NCI-H2196 (cell line): ENCODE data around the gene TGFB1.
A peak's percentile ranks its signal among the peaks of the same experiment; 100 is the strongest.
"Not testable (repeated sequence)": the region's sequence is repeated elsewhere in the genome, so short reads cannot be mapped to it uniquely, and the experiment has no call there.

Source experiments
- DNase-seq: peaks from one replicate; lab custom pipeline; 2025; ENCODE audit not compliant: unreplicated experiment; lab: John Stamatoyannopoulos, UW

The TGFB1 gene

GRCh38 chr19:41304706-41305483 is 48.8 kb downstream of the TGFB1 start:
- DNase-seq = no peak

DNA sequence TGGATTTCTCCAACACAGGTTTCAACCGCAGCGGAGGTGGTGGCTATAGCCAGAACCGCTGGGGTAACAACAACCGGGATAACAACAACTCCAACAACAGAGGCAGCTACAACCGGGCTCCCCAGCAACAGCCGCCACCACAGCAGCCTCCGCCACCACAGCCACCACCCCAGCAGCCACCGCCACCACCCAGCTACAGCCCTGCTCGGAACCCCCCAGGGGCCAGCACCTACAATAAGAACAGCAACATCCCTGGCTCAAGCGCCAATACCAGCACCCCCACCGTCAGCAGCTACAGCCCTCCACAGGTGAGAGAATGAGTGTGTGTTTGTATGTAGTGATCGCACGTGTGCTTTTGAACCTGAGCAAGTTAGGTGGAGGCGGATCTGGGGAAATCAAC is 49.8 kb downstream of the TGFB1 start:
- no peak for DNase-seq

- DNase-seq = no peak
Measured at GRCh38 chr19:41302624-41303351, 50.9 kb downstream of the TGFB1 start.

DNA sequence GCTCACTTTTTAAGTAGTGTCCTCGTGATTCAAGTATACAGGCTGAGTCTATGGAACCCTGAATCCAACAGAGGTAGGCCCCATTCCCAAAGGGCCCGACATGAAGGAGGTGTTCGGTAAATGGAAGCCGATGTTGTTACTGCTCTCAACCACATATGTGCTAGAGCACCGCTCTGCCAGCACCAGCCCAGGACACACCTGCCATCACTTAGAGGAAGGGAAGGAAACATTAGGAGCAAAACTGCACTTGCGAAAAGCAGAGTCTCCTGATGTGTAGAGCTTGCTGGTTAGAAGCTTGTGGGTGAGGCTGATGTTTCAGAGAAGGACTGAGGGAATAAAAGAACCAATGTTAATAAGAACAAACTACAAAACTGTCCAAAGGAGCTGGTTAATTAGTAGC is 53.2 kb downstream of the TGFB1 start:
- no peak for DNase-seq

DNA sequence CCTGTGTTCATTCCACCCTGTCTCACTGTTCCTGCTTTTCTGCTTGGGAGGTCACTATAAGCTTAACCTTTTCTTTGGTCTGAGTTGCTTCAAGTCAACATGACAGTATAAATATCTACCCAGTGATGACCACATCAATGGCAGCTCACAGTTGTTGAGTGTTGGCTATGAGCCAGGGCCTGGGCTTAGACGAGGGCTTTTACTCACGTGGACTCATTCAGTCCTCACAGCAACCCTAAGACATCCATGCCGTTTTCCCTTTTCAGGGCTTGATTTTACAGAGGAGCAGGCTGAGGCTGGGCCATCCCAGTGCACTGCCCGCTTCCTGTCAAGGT is 54.0 kb downstream of the TGFB1 start:
- peak; percentile 86 for DNase-seq

DNA sequence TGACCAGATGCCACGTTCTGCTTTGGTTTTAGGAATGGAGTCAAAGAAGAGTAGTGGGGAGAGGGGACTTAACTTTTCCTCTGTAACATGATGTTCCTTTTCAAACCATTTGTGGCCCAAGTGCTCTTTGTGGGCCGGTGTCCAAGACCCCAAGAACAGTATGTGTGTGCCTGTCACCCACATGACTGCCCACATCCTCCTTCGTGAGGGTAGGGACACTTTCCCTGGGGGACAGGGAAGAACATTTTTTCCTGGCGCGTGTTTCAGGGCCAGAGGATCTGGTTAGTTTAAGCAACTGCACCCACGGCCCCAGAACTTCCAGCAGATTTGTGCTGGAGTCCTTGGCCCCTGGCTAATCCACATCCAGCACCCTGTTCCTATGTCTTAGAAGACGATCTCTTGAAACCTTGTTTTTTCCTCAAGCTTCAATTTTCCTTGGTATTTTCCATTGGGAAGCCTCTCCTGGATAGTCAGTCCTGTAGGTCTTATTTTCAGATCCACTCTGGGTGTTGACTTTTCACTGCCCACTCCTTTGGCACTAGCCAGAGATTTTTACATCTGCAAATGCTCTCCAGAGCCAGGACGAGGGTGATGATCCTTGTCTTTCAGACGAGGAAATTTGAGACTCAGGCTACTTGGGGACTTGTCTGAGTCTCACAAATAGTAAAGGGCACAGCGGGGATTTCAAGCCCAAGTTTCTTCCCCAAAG is 54.5 kb downstream of the TGFB1 start:
- DNase-seq = peak; percentile 57

DNA sequence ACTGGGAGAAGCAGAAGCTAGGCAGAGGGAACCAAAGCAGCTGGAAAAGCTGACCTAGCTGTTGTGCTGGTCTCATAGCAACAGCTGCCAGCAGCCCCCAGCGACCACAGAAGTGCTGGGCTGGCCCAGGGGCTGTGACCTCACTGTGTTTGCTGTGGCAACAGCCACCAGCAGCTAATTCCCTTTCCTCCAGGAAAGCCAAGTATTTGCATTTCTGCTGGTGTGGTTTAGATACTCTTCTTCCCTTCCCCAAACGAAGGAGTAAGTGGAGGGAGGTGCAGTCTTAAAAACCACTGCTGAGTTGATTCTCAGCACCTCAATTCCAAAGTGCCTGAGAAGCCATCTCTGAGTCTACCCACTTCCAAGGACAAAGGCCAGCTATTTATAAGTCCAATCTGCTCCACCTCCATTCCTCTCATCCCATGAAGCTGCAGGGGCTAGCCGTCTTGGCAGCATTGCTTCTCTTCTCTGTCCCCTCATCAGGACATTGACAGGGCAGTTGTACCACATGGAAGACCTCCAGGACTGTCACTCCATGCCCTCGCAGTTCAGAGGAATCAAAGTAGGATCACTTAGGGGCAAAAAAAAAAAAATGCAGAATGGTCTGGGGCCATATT is 55.3 kb downstream of the TGFB1 start:
- peak; percentile 75 for DNase-seq

DNA sequence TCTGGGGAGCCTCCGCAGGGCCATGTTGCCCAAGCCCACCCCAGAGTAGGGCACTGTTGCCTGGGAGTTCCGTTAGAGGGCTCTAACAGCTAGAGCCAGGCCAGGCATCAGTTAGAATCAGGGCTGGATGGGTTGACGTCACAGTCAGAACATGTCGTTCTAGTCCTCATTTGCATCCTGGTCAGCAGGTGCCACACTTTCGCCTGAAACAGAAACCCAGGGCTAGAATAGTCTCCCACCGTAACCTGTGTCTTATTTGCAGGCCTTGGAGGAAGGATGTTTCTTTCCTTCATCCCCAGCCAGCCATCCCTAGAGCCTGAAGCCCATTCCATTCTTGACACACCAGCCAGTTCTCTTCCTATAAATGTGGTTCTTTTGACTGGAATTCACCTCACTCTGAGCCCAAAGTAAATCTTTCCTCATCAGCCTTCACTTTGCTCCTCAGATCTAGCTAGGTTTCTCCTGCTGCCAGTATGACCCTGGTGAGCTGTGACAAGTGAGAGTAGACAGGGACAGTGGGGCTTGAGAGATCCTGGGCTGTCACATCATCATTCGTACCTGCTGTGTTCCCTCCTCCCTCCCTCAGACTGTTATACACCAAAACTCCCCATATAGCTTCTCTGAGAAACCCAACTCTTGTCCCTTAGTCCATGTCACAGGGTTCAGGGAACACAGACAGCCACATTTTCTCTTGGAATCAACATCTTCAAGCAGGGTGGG is 55.9 kb downstream of the TGFB1 start:
- DNase-seq = no peak

DNA sequence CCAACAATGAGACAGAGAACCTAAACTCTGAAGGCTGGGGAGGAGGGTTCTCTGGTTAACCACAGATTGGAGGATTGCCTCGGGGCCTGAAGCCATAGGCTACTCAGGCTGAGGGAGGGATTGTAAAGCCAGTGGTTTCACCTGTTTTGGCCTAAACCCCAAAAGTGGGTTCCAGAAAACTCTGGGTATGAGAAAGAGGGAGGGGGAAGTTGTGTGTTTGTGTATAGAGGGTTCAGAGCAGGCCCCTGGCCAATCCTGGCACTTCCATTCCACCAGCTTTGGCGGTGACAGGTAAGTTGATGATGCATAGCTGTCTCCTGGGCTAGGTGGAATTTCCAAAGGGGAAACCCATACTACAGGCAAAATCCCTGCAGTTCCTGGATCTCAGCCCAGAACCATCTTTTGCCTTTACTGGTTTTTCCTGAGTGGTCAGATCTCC is 57.3 kb downstream of the TGFB1 start:
- peak; percentile 36 for DNase-seq

DNA sequence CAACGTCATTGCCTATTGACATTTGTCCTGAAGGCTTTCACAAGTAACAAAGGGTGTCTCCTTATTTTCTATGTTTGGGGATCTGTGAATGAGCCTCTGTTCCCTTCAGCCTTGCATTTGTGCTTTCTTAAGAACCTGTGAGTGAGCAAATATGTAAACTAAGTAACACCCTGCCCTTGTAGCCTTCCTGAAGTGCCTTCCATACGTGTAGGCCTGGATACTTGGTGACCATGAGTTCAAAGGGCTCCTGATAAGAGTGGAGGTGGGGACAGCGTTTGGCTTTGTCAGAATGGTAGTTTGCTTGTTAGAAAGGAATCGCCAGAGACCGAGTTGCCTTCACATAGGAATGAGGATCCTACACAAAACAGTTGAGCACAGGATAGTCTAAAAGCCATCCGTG is 58.2 kb downstream of the TGFB1 start:
- DNase-seq = no peak

DNA sequence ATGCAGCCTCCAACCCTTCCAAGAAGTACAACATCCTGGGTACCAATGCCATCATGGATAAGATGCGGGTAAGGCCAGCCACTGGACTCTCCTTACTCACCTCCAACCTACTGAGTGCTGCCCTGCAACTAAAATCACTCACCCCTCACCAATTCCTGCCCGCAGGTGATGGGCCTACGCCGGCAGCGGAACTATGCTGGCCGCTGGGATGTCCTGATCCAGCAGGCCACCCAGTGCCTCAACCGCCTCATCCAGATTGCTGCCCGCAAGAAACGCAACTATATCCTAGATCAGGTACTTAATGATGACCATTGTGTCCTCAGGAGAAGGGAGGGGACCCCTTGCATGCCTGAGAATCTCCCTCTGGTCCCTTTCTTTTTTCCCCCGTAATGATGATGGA is 59.3 kb downstream of the TGFB1 start:
- DNase-seq = no peak

DNA sequence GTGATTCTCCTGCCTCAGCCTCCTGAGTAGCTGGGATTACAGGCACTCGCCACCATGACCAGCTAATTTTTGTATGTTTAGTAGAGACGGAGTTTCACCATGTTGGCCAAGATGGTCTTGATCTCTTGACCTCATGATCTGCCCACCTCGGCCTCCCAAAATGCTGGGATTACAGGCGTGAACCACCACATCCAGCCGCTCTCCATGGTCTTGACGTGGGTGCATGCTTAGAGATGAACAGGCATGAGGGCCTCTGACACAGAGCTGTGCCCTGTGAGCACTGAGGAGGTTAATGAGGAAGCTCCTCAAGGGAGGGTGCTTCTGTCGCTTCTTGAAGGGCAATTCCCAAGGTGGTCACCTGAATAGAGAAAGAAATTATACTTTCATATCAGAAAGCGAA is 63.9 kb downstream of the TGFB1 start:
- DNase-seq = not testable (repeated sequence)

DNA sequence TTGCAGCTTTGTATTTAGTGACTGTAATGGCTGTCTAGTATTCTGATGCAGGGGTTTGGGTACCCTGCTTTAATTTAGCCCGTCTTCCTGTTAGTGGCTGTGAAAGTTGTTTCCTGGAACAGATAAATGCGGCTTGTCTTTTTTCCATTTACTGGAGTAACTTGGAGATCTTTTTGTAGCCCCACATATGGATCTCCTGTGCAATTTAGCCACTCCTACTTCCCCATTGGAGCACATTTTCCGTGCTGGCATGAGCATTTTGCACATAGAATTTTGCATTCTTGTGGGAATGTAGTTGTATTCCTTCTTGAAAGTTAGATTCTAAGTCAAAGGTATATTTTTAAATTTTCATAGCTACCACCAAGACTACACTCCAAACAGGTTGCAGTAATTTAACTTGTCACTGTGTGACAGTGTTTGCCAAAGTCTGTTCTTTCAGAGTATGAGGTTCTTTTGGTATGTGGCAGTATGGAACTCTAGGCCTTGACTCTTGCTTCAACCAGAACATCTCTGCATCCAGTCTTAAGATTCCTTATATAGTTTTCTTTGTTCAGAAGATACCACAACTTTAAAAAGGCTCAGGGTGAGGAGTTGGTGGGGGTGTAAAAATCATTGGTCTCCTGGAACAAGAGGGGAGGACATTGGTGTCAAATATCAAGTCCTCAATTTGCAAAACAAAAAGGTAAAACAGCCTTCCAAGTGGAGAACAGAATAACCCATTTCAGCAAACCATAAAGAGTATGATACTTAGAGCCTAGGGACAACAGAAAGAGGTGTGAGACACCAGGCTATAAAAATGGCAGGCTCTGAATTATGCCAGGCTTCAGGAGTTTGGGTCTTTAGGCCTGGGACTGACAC is 64.8 kb downstream of the TGFB1 start:
- no peak for DNase-seq
